Cerebellar cortex (tissue), 1 donor: ENCODE results near the gene ROR1.

Experiments used
- DNase-seq: peaks from one replicate; pipeline ENCODE4 v3.0.0-alpha.2; 2015; ENCODE audit warnings: low spot score

ROR1 gene

GRCh38 chr1:64140596-64140995, 366.8 kb downstream of the ROR1 start:
- no peak for DNase-seq

DNA sequence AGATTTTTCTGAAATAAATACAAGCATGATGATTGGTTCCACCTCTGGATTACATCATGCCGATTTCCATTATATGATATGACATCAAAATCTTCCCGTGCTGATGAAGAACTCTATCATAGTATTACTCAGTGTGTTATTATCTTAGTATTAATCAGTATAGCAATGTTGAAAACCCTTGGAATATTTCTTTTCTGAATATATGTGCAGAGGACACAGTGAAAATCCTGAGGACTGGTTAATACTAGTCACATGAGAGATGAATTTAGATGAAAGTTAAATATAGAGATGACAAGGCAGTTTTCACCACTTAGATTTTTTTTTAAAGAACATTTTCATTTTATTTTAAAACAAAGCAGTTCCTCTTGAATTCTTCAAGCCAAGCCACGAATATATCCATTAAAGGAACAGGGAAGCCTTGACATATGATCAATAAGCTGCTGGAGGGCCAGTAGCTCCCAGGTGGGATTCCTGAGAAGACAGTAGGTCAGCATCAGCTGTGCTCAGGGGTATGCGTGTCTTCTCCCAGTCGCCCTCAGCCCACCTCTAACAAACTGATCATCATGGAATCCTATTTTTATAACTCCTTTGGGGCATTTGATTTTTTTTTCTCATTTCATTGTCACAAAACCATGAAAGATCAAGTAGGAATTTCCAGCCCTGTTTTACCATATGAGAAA, 373.4 kb downstream of the ROR1 start:
- DNase-seq, result no peak

DNA sequence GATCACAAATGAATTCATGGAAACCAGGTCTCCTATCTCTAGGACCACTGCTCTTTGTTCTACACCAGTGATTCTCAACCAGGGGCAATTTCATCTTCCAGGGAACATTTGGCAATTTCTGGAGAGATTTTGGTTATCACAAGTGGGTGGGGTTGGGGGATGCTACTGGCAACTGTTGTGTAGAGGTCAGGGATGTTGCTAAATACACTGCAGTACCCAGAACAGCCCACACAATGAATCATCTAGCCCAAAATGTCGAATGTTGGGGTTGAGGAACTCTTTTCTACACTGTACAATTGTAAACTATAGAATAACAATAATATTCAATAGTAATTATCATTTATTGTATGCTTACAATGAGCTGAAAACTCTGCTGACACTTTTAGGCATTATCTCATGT, 373.9 kb downstream of the ROR1 start:
- no peak for DNase-seq

- DNase-seq, result no peak
Observed at GRCh38 chr1:64150266-64150665, 376.4 kb downstream of the ROR1 start.

DNA sequence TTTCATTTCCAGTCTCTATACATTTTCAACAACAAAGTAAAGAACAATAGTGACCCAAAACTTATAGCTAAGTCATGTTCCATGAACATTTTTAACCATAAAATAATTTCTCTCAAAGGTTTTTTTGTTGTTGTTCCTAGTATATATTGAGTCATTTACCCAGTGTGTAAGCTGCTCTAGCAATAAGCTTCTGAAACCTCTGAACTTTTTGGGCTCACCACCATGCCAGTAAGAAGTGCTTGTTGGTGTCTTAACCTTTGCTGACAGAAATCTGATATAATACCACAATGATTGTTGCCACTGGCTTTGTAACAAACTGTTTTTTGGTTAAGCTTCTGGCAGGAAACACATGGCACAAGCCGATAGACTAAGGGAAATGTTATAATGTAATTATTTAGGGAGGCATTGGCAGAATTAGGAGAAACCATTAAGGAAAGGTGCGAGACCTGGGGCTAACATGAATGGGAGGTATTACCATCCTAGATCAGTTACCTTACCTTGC, 377.0 kb downstream of the ROR1 start:
- no peak for DNase-seq

- DNase-seq, result no peak
Observed at GRCh38 chr1:64155278-64155677, 381.5 kb downstream of the ROR1 start.

DNA sequence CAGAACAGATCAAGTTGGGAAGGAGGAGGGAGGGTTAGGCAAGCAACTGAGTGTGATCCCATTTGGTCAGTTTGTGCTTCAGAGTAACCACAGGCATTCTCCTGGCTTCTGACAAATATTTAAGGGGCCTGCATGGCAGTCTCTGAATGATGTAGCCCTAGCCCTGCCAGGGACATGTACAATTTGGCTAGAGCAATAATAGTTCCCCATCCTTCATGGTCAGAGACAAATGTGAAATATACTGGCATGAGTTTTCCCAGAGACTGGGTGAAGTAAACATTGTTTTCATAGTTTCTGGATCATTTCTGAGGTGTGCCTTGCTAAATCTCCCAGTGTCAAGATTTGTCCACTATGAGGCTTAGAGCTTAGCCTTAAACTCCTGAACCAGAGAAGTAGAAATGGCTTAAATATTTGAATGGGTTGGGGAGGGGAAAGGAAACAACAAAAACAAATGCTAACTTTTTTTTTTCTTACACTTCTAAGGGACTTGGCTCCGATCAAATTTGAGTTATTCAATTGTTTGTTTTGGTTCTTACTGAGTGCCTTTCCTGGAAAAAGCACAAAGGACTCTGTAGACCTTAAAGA, 387.6 kb downstream of the ROR1 start:
- no peak for DNase-seq

DNA sequence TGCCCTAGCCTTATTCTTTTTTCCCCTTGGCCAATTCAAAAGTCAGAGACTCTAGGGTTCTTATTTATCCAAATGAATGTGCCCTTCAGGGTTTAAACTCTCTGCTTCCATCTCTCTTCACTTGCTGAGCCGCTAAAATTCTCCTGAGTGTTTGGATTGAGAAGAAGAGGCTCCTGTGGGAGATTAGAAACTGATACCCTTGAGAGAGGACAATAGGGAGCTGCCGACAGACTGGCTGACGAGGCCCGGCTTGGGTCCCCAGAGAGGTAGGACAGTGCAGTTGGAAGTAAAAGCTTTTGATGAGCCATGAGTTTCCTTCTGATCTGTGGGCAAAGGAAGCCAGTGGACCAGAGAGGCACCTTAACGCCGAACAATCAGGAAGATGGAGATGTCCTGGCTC, 388.3 kb downstream of the ROR1 start:
- no peak for DNase-seq

- no peak for DNase-seq
Observed at GRCh38 chr1:64162804-64163203, 389.0 kb downstream of the ROR1 start.

GRCh38 chr1:64163431-64163830, 389.6 kb downstream of the ROR1 start:
- no peak for DNase-seq

GRCh38 chr1:64163970-64164369, 390.2 kb downstream of the ROR1 start:
- DNase-seq, result peak; percentile 22

DNA sequence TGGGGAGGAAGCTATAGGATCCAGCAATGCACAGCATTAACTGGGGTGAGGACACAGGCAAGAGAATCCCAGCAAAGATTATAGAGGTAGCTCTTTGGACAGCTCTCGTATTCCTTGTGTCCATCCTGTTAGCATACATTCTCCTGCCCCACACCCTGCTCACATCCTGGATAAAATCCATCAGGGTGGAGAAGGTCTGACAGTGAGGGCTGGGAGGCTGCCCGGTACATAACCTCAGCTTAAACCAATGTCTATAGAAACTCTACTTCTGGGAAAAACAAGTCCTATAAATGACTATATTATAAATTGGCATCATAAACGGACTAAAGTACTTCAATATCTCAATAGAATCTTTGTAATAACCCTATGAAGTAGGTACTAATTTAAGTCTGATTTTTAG, 392.8 kb downstream of the ROR1 start:
- no peak for DNase-seq

DNA sequence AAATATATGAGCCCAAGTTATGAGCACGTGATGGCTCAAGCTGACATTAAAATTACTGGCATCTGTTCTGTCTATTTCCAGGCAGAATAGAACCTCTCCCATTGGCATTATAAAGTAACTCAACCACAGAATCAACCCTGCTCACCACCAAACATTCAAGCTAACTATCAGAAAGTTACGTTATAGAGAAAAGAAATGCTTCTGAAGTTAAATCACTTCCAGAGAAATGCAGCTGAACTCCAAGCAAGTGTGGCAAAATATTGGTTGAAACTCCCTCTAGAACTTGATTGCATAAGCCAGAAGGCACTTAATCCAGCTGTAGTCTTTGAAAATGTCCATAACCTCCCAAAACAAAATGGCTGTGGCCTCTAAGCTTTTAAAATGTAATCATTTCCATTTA, 393.4 kb downstream of the ROR1 start:
- no peak for DNase-seq

- DNase-seq, result no peak
Observed at GRCh38 chr1:64171246-64171645, 397.4 kb downstream of the ROR1 start.

DNA sequence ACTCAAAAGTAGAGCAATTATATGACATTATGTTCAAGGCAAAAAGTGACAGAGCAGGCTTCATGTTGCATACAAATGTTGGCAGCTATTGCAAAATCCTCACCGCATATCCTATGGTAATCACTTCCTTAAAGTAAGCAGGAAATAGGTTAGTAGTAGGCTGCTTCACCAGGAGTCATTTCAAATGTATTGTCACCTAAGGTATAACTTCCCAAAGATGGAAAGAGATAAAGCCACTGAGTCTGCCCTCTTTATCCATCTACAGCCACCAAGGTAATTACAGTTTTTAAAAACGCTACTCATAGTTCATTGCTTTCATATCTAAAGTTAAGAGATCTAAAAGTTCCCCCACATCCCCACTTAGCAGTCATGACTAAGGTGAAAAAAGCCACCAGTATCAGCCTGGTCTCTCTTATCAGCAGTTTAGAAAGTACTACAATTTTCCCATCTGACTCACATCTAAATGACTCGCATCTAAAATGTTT, 398.0 kb downstream of the ROR1 start:
- no peak for DNase-seq

GRCh38 chr1:64172458-64172983, 398.7 kb downstream of the ROR1 start:
- no peak for DNase-seq

DNA sequence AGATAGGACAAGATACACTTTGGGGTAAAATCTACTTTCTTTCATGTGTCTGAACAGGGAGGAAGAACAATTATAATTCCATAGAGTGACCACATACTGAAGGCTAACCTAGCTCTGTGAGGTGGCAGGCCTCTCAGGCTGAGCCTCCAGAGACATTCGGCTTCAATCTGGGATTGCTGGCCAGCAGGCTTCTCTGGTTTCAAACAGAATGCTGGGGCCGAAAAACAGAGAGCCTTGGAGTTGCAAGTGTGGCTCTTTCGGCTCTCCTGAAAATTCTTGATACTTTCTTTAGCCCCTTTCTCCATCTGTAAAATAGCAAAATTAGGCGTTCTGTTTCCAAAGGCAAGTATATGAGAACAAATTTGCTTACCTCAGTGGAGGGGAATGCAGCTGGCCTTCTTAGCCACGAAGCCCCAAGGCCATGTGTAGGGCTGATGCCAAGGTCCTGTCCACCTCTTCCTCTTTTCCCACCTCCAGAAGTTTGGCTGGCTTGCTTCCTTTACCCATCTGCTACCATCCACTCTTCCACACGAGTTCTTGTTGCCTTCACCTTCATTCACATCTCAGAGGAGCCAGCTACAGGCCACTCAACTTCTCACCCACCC, 399.6 kb downstream of the ROR1 start:
- DNase-seq, result no peak

- no peak for DNase-seq
Observed at GRCh38 chr1:64175639-64176038, 401.8 kb downstream of the ROR1 start.

DNA sequence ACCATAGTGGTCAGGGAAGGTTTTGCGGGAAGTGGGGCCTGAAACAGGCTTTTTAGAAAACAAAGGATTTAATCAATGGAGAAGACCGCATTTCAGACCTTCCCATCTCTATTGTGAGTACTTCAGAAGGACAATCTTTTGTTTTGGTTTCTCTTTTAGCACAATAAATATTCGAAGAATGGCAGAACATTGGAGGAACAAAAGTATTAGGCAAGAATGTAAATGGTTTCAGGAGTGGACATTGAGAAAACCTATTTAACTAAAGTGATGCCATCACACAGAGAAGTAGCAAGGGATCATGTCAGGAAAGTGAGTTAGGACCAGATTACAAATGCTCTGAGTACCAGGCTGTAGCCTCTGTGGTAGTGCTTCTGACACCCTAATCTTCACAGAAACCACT, 402.8 kb downstream of the ROR1 start:
- DNase-seq, result no peak

DNA sequence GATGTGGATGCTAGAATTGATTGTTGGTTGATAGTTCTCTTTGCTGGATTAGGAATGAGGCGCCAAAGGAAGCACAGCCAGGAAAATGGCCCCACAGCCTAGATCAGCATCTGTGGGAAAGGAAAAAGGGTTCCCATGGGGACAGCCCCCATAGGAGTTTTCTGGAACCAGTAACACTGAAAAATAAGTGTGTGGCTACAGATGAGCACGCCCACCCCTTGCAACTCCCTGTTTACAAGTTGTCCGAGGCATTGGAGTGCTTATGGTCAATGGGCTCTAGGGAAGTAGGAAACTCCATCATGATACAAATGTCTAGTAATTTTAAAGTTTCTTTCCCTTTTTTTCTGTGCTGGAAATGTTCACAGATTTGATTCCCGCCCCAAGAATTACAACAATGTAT, 405.8 kb downstream of the ROR1 start:
- DNase-seq, result no peak

- no peak for DNase-seq
Observed at GRCh38 chr1:64182207-64182606, 408.4 kb downstream of the ROR1 start.

GRCh38 chr1:64183395-64184002, 409.7 kb downstream of the ROR1 start:
- DNase-seq, result no peak

DNA sequence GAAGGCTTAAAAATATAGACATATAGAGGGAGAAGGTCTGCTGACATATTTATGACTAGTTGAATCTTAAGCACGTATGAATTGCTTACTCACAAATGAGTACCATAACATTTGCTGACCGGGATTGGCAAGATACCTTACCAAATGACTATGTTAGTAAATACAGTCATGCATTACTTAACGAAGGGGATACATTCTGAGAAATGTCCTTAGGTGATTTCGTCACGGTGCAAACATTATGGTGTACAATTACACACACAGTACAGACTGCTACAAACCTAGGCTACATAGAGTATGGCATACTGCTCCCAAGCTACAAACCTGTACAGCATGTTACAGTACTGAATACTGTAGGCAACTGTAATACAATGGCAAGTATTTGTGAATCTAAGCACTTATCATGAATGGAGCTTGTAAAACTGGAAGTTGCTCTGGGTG, 410.2 kb downstream of the ROR1 start:
- no peak for DNase-seq
